ENCODE results near the gene SNCG.
A peak's percentile ranks its signal among the peaks of the same experiment; 100 is the strongest.
"Not testable (repeated sequence)": the region's sequence is repeated elsewhere in the genome, so short reads cannot be mapped to it uniquely, and the experiment has no call there.

The SNCG gene

DNA sequence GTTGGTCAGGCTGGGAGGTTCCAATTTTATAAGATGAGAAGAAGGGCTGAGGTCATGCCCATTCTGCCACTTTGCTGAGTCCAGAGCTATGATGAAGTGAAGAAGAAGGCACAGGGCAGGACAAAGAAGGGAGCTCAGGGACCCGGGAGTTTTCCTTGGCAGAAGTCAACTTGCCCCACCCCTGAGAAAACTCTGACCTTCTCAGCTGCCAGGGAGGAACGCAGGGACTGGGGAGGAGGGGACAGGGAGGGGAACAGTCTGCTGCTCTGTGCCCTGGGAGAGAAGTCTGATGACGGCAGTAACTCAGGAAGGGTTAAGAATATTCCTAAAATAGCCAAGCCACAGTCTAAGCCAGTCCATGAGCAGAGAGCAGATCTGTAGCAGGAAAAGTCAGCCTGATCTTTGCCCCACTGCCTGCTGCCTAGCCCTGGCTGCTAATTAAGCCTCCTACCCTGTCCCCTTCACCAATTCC is 21.6 kb downstream of the SNCG start:
- DNase-seq (ENCODE audit: low read depth in 2 of 2): peak; percentile 59 to 64
- H3K4me3 ChIP-seq (replicated peaks in 1 of 2; ENCODE audit: low read depth in 2 of 2, low read length in 2 of 2): no peak overlapping the region
- TF ChIP-seq CTCF (IDR thresholded peaks at IDR 0.05; ENCODE audit: low read depth, low read length): no peak

DNA sequence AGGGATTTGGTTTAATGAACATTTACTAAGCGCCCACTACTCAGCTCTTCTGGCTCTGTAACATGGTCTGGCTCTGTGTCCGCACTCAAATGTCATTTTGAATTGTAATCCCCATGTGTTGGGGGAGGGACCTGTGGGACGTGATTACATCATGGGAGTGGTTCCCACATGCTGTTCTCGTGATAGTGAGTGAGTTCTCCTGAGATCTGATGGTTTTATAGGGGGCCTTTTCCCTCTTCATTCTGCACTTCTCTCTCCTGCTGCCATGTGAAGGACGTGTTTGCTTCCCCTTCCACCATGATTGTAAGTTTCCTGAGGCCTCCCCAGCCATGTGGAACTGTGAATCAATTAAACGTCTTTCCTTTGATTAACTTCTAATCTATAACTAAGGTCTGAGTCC is 22.6 kb downstream of the SNCG start:
- not testable (repeated sequence) for H3K4me3 ChIP-seq (replicated peaks in 1 of 2; ENCODE audit: low read depth in 2 of 2, low read length in 2 of 2); DNase-seq (ENCODE audit: low read depth in 2 of 2)

DNA sequence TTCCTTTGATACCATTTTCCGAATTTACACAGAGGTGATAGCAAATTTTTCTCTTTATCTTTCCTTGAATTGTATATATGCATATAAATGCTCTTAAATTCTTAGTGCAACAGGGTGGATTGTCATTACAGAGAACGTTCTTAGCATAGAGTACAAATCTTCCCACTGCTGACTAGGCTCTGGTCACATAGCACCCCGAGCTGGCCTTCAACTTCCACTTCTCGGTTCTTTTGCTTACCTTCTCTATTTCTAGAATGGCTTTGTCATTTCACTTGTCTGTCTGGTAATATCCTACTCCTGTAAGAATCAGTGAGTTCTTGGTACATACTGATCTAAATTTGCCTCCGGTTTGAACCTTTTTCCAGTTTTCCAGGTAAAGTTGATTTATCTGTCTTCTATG is 23.3 kb downstream of the SNCG start:
- no peak for TF ChIP-seq CTCF (IDR thresholded peaks at IDR 0.05; ENCODE audit: low read depth, low read length)
- no peak for DNase-seq (ENCODE audit: low read depth in 2 of 2)
- H3K4me3 ChIP-seq (replicated peaks in 1 of 2; ENCODE audit: low read depth in 2 of 2, low read length in 2 of 2): no peak overlapping the region

GRCh38 chr10:86984498-86984897 is 26.1 kb downstream of the SNCG start:
- DNase-seq (ENCODE audit: low read depth in 2 of 2): not testable (repeated sequence)

GRCh38 chr10:86988520-86988919 is 30.1 kb downstream of the SNCG start:
- H3K4me3 ChIP-seq (replicated peaks in 1 of 2; ENCODE audit: low read depth in 2 of 2, low read length in 2 of 2): no peak overlapping the region
- no peak for DNase-seq (ENCODE audit: low read depth in 2 of 2)
- TF ChIP-seq CTCF (IDR thresholded peaks at IDR 0.05; ENCODE audit: low read depth, low read length): no peak

More at GRCh38 chr10:86984498-86984897, 26.1 kb downstream of the SNCG start:
- not testable (repeated sequence) for H3K4me3 ChIP-seq (replicated peaks in 1 of 2; ENCODE audit: low read depth in 2 of 2, low read length in 2 of 2)

- not testable (repeated sequence) for DNase-seq (ENCODE audit: low read depth in 2 of 2); H3K4me3 ChIP-seq (replicated peaks in 1 of 2; ENCODE audit: low read depth in 2 of 2, low read length in 2 of 2)
Measured at GRCh38 chr10:86991362-86991761, 33.0 kb downstream of the SNCG start.

- TF ChIP-seq CTCF (IDR thresholded peaks at IDR 0.05; ENCODE audit: low read depth, low read length): no peak
- H3K4me3 ChIP-seq (replicated peaks in 1 of 2; ENCODE audit: low read depth in 2 of 2, low read length in 2 of 2): no peak overlapping the region
- DNase-seq (ENCODE audit: low read depth in 2 of 2): peak in 1 of 2 donors; percentile 19
Measured at GRCh38 chr10:86992456-86992855, 34.1 kb downstream of the SNCG start.

DNA sequence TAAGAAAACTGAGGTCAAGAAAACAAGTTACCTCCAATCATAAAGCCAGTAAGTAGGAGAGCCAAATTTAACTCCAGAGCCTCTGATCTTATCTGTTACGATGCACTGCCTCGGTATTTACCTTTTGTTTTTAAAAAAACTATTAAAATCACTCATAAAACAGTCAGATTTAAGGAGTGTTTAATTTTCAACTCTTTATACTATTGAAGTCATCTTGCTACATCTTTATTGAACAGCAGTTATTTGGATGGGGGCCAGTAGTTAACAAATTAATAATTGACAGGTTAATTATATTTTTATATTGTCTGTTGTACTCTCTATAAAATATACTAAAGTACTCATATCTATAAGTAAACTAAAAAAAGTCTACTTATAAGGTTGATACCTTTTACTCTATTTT is 34.5 kb downstream of the SNCG start:
- no peak for DNase-seq (ENCODE audit: low read depth in 2 of 2)
- no peak for TF ChIP-seq CTCF (IDR thresholded peaks at IDR 0.05; ENCODE audit: low read depth, low read length)
- no peak overlapping the region for H3K4me3 ChIP-seq (replicated peaks in 1 of 2; ENCODE audit: low read depth in 2 of 2, low read length in 2 of 2)

DNA sequence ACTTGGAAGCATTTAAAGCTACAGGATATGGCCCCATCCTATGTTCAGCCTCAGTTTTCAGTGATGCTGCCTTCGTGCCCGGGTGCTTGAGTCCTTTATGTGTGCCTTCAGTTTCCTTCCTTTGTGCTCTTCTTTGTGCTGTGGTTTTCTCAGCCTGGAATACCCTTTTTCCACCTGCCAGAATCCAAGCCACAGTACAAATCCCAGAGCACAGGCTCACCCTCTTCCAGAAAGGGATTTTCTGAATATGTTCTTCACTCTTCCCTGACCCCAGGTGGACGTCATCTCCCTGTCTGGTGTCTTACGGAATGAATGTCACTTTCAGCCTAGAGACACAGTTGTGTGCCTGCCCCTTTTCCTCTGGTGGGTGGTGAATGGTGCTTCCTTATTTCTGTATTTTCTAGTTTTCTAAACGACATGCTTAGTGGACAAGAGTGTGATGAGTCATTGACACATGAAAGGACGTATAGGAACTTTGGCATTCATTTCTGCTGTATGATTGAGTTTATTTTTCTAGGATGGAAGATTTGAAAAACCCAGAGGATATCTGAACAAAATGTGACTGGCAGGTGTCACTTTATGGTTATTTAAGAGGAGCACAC is 41.5 kb downstream of the SNCG start:
- H3K4me3 ChIP-seq (replicated peaks in 1 of 2; ENCODE audit: low read depth in 2 of 2, low read length in 2 of 2): not testable (repeated sequence)
- DNase-seq (ENCODE audit: low read depth in 2 of 2): peak in 1 of 2 donors; percentile 7

All from cardiac fibroblast (primary cell).